NCI-H1417 treated with DMSO at 0.1 percent for 48 hours (cell line): ENCODE results near the gene SYCE1.
"Not testable (repeated sequence)": the region's sequence is repeated elsewhere in the genome, so short reads cannot be mapped to it uniquely, and the experiment has no call there.

Source experiments
- DNase-seq: peaks from one replicate; lab custom pipeline; 2025; lab: John Stamatoyannopoulos, UW

SYCE1 gene

GRCh38 chr10:133565441-133566294 lies at the start of gene SYCE1:
Gene SYCE1, minus strand, starts transcription at chr10:133565583. Its CDS starts 54 bp downstream, at chr10:133565529.
- DNase-seq, result no peak

- no peak for DNase-seq
These were observed 49.6 kb upstream of the SYCE1 start for GRCh38 chr10:133614830-133615580.

GRCh38 chr10:133613699-133614098 lies 48.3 kb upstream of the SYCE1 start:
- DNase-seq, result no peak

GRCh38 chr10:133611079-133611478 lies 45.7 kb upstream of the SYCE1 start:
- DNase-seq, result no peak

GRCh38 chr10:133608855-133609254 lies 43.5 kb upstream of the SYCE1 start:
- DNase-seq, result no peak

GRCh38 chr10:133603434-133603833 lies 38.1 kb upstream of the SYCE1 start:
- not testable (repeated sequence) for DNase-seq

- no peak for DNase-seq
These were observed 35.3 kb upstream of the SYCE1 start for GRCh38 chr10:133600657-133601056.

- DNase-seq, result not testable (repeated sequence)
These were observed 34.5 kb upstream of the SYCE1 start for GRCh38 chr10:133599869-133600268.

GRCh38 chr10:133592716-133593115 lies 27.3 kb upstream of the SYCE1 start:
- no peak for DNase-seq

- DNase-seq, result no peak
These were observed 25.6 kb upstream of the SYCE1 start for GRCh38 chr10:133590970-133591359.

GRCh38 chr10:133590226-133590969 lies 25.0 kb upstream of the SYCE1 start:
- no peak for DNase-seq

GRCh38 chr10:133577037-133577436 lies 11.7 kb upstream of the SYCE1 start:
- DNase-seq, result not testable (repeated sequence)

GRCh38 chr10:133573460-133573859 lies 8.1 kb upstream of the SYCE1 start:
- DNase-seq, result not testable (repeated sequence)

GRCh38 chr10:133572055-133572454 lies 6.7 kb upstream of the SYCE1 start:
- DNase-seq, result not testable (repeated sequence)

GRCh38 chr10:133569801-133570200 lies 4.4 kb upstream of the SYCE1 start:
- DNase-seq, result not testable (repeated sequence)

- not testable (repeated sequence) for DNase-seq
These were observed 3.6 kb upstream of the SYCE1 start for GRCh38 chr10:133568831-133569527.

- no peak for DNase-seq
These were observed 2.9 kb upstream of the SYCE1 start for GRCh38 chr10:133568287-133568614.

GRCh38 chr10:133567609-133568286 lies 2.4 kb upstream of the SYCE1 start:
- DNase-seq, result no peak

- DNase-seq, result no peak
These were observed 1.7 kb upstream of the SYCE1 start for GRCh38 chr10:133567119-133567518.

GRCh38 chr10:133564816-133565215 lies 567 bp downstream of the SYCE1 start:
- DNase-seq, result no peak

- DNase-seq, result no peak
These were observed 6.2 kb downstream of the SYCE1 start for GRCh38 chr10:133559216-133559615.
